ENCODE data around the gene SLC38A10. TPM values are rescaled to one million over a fixed set of nuclear protein-coding genes. Genes with fewer than 3 reads are reported as not detected.

The SLC38A10 gene
- total RNA-seq, 1 experiment from 2014 or later = 109 TPM

GRCh38 chr17:81251709-81252301, 43.3 kb downstream of the SLC38A10 start:
- no peak overlapping the region for H3K9ac ChIP-seq (ENCODE audit: low read length)
- no peak overlapping the region for H3K27ac ChIP-seq (ENCODE audit: low read depth, low read length)
- H3K9me3 ChIP-seq (ENCODE audit: control insufficient read depth in 1 of 2, insufficient read depth in 1 of 2, low read depth in 1 of 2, low read length in 2 of 2) = peaks cover 0 to 12% of the 10 kb centered on the region in 2 experiments; a peak in 1 of 4 replicates
- POLR2A ChIA-PET = interaction anchor here (1.1 kb wide), 1 partner anchor 13 kb away, joined by 3 read pairs; the partner anchor contains the start of genes NDUFAF8 and TEPSIN
- no peaks in the 10 kb centered on the region for H3K9me2 ChIP-seq (ENCODE audit: insufficient read depth)
- TF ChIP-seq EZH2phosphoT487 (IDR thresholded peaks at IDR 0.05; ENCODE audit: borderline replicate concordance) (no peak), SRF (IDR thresholded peaks at IDR 0.05; ENCODE audit: low read depth) (no peak), JUND (IDR thresholded peaks at IDR 0.05) (no peak), SIN3A (IDR thresholded peaks at IDR 0.05; ENCODE audit: low read depth) (no peak), FOSL1 (IDR thresholded peaks at IDR 0.05; ENCODE audit: low read depth) (no peak), ZBTB33 (IDR thresholded peaks at IDR 0.05; ENCODE audit: extremely low read depth, insufficient replicate concordance, low read length) (no peak), CTCF (IDR thresholded peaks at IDR 0.05 in 2 of 3, conservative IDR thresholded peaks at IDR 0.05 in 1 of 3; ENCODE audit: borderline replicate concordance in 1 of 3, insufficient read depth in 1 of 3, low read depth in 2 of 3, low read length in 2 of 3) (no peak), POLR2AphosphoS5 (IDR thresholded peaks at IDR 0.05; ENCODE audit: low read depth, low read length) (no peak), TCF7L2 (IDR thresholded peaks at IDR 0.05; ENCODE audit: borderline replicate concordance, extremely low read depth, insufficient read depth, insufficient read length) (no peak), REST (IDR thresholded peaks at IDR 0.05; ENCODE audit: low read depth) (no peak), EZH2 (IDR thresholded peaks at IDR 0.05) (no peak), YY1 (IDR thresholded peaks at IDR 0.05; ENCODE audit: extremely low read depth, insufficient replicate concordance, low read depth, low read length) (no peak), CEBPB (IDR thresholded peaks at IDR 0.05; ENCODE audit: low read depth) (no peak), MAX (IDR thresholded peaks at IDR 0.05) (no peak)
- H3K27me3 ChIP-seq (ENCODE audit: insufficient read depth, low read length) = no peaks in the 10 kb centered on the region
- H3K4me2 ChIP-seq (ENCODE audit: low read length) = no peak overlapping the region
- RAD21 ChIA-PET (ENCODE audit: low non-redundant PET in 1 of 2, low total read pairs in 2 of 2, uncharacterized antibody in 2 of 2, unreplicated experiment in 2 of 2) = no interaction called here
- H3K4me3 ChIP-seq (replicated peaks in 1 of 2; ENCODE audit: low read depth in 1 of 2, low read length in 2 of 2) = no peak overlapping the region
- CTCF ChIA-PET = no interaction called here
- peaks cover 21 to 32% of the 10 kb centered on the region in 2 experiments; a peak in 3 of 4 replicates for H3K36me3 ChIP-seq (ENCODE audit: control insufficient read depth in 1 of 2, insufficient read depth in 2 of 2, low read length in 2 of 2)
- DNase-seq (ENCODE audit: low read depth, low spot score) (no peak), ATAC-seq (no peak)
- BruUV-seq (replicated peaks) = no TSS peak
- intact Hi-C loops (cut with micrococcal nuclease) = no loop called here
- peaks cover 9% of the 10 kb centered on the region; the same call in 1 of the 2 replicates for H3K79me2 ChIP-seq (ENCODE audit: insufficient read depth, low read length)
- H2AFZ ChIP-seq (ENCODE audit: low read depth, low read length, poor library complexity, severe bottlenecking) = no peak overlapping the region
- no peaks in the 10 kb centered on the region for H4K20me1 ChIP-seq (ENCODE audit: insufficient read depth)
- H3K4me1 ChIP-seq (ENCODE audit: control insufficient read depth in 1 of 2, insufficient read depth in 2 of 2, low read length in 2 of 2) = no peaks in the 10 kb centered on the region
